GM19372 (cell line): ENCODE data around the gene YWHAH.

Experiments
- ATAC-seq: cut with Tn5 transposase; IDR thresholded peaks from one replicate; pipeline ENCODE4 v1.9.1; 2021; ENCODE audit warnings: mild to moderate bottlenecking, low read depth, moderate library complexity; ENCODE audit not compliant: unreplicated experiment

YWHAH gene

DNA sequence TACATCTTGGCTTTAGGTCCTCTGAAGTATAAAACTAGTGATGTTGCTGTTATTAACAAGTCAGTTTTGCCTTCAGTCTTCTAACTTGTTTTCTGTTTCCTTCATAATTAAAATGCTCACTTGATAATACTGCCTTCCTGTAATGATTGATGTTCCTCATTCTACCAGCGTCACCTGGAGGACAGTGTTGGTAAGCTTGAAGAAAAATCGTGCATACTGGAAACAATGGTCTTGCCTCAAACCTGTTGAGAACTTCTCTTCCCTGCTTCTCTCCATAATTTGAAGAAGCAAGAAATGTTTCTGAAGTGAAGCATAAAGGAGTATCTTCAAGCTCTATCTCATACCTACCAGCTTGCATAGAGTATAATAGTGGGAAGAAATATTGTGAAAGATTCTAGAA lies 3.0 kb downstream of the YWHAH start:
- ATAC-seq: no peak

DNA sequence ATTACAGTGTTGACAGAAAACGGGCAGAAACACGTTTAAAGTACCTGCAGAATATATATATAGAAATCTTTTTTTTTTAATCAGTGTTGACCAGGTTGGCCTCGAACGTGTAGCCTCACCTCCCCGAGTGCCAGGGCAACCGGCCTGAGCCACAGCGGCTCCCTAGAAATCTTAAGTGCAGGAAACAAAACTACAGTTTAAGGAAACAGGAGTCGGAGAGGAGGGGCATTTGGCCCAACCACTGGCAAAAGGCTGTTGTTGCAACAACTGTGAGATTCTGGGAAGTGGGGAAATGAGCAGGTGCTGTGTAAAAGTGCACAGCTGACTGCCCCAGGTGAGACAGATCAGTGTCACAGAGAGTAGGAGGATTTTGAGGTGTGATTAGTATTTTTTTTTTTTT lies 3.7 kb downstream of the YWHAH start:
- no peak for ATAC-seq

- ATAC-seq: no peak
Measured at GRCh38 chr22:31950226-31950625, 5.9 kb downstream of the YWHAH start.

DNA sequence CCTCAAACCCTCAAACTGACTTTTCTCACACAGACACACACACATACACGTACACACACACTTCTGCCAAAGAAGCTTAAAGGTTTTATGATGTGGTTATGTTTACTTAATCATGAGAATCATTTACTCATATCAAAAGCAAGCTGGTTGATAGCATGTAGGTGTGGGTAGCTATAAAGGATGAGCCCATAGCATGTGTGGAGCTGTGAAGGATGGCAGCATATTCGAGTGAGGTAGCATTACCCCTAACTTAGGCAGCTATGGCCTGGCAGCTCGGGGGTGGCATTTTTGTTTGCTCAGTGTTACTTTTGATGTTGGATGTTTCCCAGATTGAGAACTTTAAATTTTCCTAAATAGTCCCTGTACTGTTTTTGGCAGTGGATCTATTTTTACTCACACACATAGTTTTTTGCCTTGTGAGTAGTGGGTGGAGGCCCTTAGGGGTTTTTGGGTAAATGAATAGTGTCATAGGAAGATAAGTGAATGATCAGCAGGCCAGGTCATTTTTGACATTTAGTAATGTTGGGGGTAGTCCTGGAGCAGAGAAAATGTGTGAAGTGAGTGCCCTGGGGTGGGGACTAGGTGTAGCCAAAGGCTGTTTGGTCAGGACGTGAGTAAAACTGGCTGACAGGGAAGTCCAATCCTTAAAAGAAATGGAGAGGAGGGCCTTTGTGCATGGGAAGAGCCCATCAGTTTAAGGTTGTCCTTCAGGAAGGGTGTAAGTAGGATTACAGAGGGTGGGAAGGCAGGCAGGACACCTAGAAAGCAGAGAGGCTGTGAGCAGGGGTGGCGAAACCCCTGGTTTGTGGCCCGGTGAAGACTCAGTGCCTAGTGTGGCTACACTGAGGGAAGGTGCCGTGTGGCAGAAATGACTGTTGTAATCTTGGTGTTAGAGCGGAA lies 7.1 kb downstream of the YWHAH start:
- ATAC-seq: no peak

- ATAC-seq: no peak
Measured at GRCh38 chr22:31952094-31952401, 7.7 kb downstream of the YWHAH start.

GRCh38 chr22:31952472-31952871 lies 8.1 kb downstream of the YWHAH start:
- ATAC-seq: no peak

DNA sequence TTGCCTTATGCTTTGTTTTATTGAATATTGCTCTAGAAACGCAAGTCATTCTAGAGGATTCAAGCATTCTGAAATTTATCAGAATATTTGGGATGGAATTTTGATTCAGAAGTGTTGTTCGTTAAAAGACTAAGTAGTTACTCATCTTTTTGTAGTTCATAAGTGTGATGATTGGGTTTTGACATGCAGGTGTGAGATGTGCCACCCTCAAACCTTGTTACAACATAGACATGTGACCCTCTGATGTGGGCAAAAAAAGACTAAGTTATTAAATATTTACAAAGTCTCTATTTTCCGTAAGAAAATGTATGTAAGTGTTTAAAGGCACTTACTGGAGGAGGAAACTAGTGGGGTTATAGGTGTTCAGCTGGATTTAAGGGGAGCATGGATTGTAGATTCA lies 8.9 kb downstream of the YWHAH start:
- no peak for ATAC-seq

GRCh38 chr22:31954535-31955523 lies 10.5 kb downstream of the YWHAH start:
- no peak for ATAC-seq

DNA sequence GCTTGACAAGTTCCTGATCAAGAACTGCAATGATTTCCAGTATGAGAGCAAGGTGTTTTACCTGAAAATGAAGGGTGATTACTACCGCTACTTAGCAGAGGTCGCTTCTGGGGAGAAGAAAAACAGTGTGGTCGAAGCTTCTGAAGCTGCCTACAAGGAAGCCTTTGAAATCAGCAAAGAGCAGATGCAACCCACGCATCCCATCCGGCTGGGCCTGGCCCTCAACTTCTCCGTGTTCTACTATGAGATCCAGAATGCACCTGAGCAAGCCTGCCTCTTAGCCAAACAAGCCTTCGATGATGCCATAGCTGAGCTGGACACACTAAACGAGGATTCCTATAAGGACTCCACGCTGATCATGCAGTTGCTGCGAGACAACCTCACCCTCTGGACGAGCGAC lies 12.0 kb downstream of the YWHAH start:
- ATAC-seq: no peak

GRCh38 chr22:31957970-31958594 lies 13.7 kb downstream of the YWHAH start:
- no peak for ATAC-seq

GRCh38 chr22:31958625-31959239 lies 14.4 kb downstream of the YWHAH start:
- ATAC-seq: no peak

- no peak for ATAC-seq
Measured at GRCh38 chr22:31960767-31961166, 16.4 kb downstream of the YWHAH start.

DNA sequence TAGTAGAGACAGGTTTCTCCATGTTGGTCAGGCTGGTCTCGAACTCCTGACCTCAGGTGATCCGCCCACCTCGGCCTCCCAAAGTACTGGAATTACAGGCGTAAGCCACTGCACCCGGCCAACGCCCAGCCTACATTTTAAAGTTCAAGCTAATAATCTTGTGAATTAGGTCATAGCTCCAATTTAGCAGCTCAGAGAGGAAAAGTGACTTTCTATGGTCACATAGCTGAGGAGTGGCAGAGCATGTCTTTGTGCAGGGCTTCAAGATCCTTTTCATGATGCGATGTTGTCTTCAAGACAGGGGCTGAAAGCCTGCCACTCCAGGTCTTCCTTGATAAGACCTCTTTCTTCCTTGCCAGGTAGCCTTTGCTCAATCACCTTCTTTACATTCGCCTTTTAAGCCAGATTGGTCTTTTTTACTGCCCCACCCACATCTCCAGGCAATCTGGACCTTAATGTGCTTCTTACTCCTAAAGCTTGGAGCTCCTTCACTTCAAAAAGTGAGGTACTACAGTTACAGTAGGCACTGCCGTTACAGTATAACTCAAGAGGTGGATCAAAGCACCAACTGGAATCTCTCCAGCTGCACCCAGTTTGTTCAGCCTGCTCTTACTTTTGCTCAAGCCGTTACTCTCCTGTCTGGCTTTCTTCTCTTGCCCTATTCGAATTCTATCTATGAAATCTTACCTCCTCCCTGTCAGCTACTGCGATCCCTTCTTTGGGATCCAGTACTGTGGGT lies 18.2 kb downstream of the YWHAH start:
- no peak for ATAC-seq

- ATAC-seq: no peak
Measured at GRCh38 chr22:31968022-31968421, 23.7 kb downstream of the YWHAH start.

- ATAC-seq: peak; percentile 44
Measured at GRCh38 chr22:31969789-31970489, 25.6 kb downstream of the YWHAH start.

GRCh38 chr22:31970490-31971444 lies 26.4 kb downstream of the YWHAH start:
- ATAC-seq: peak; percentile 55

GRCh38 chr22:31972180-31972579 lies 27.8 kb downstream of the YWHAH start:
- no peak for ATAC-seq

- no peak for ATAC-seq
Measured at GRCh38 chr22:31973739-31974138, 29.4 kb downstream of the YWHAH start.
